Measurements from ENCODE around the gene OR4C5. TPM values are rescaled to one million over a fixed set of nuclear protein-coding genes. Genes with fewer than 3 reads are reported as not detected.
"Not testable (repeated sequence)": the region's sequence is repeated elsewhere in the genome, so short reads cannot be mapped to it uniquely, and the experiment has no call there.

Gene OR4C5
- polyA plus RNA-seq, 1 donor from 2014 or later: not detected

DNA sequence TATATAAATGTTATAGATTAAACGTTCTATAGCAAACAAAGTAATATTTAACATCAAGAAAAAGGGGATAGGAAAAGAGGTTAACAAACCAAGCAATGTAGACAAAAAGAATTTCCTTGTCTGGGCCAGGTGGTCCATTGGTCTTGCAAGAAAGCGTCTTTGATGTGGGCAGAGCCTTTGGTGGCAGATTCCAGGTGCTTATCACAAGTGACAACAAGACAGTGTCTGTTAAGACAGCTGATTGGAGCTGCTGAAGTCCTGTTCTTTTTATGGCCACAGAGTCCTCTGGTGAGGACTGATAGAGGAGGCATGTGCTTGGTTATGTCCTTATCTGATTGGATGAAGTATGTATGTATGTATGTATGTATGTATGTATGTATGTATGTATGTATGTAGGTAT is 5.0 kb downstream of the OR4C5 start:
- not testable (repeated sequence) for H3K9me3 ChIP-seq (ENCODE audit: low read length); H3K4me2 ChIP-seq (ENCODE audit: low read length); H3K27me3 ChIP-seq (ENCODE audit: insufficient read depth, low read depth, low read length); H3K27ac ChIP-seq (ENCODE audit: low read length); H3K4me3 ChIP-seq (ENCODE audit: low read length); H3K36me3 ChIP-seq (ENCODE audit: insufficient read depth, low read length); H3K9me2 ChIP-seq (ENCODE audit: insufficient read depth, low read length); H3K79me2 ChIP-seq (replicated peaks; ENCODE audit: insufficient read depth, low read length); H2AFZ ChIP-seq (ENCODE audit: low read depth, low read length); H3F3A ChIP-seq (ENCODE audit: insufficient read depth, low read length, poor library complexity, severe bottlenecking); H3K9ac ChIP-seq (ENCODE audit: low read length); H4K20me1 ChIP-seq (ENCODE audit: insufficient read depth)

DNA sequence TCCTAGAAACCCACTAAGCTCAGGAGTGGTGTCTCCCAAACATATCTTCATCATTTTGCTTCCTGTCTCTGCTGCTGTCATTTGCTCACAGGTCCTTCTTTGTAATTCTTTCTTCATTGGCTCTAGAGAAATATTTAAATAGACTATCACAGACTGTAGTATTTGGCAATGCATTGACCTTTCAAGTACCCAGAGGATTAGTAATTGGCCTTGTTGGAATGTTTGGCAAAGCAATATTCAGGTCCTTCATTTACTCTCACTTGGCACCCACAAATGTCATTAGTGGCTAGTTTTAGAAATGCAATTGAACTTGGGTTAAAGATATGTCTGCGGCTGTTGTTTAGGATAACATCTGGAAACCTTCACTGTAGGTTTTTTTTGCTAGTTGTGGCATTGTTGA is 11.6 kb downstream of the OR4C5 start:
- Histone ChIP-seq H3K4me2 (ENCODE audit: low read length) (no peak overlapping the region), H3K27me3 (ENCODE audit: insufficient read depth, low read depth, low read length) (no peaks in the 10 kb centered on the region), H3K9ac (ENCODE audit: low read length) (no peak overlapping the region), H3K9me3 (ENCODE audit: low read length) (no peaks in the 10 kb centered on the region), H3K9me2 (ENCODE audit: insufficient read depth, low read length) (no peaks in the 10 kb centered on the region), H3K4me3 (ENCODE audit: low read length) (no peak overlapping the region), H3K36me3 (ENCODE audit: insufficient read depth, low read length) (no peaks in the 10 kb centered on the region), H3K79me2 (replicated peaks; ENCODE audit: insufficient read depth, low read length) (no peaks in the 10 kb centered on the region), H3K27ac (ENCODE audit: low read length) (no peak overlapping the region), H4K20me1 (ENCODE audit: insufficient read depth) (no peaks in the 10 kb centered on the region), H3F3A (ENCODE audit: insufficient read depth, low read length, poor library complexity, severe bottlenecking) (no peaks in the 10 kb centered on the region), H2AFZ (ENCODE audit: low read depth, low read length) (no peak overlapping the region)
- no peak for TF ChIP-seq MXI1 (conservative IDR thresholded peaks at IDR 0.05; ENCODE audit: poor library complexity, severe bottlenecking)
- TF ChIP-seq EZH2 (IDR thresholded peaks at IDR 0.05; ENCODE audit: borderline replicate concordance, insufficient read depth, low read length, poor library complexity, severe bottlenecking): no peak
- no peak for TF ChIP-seq CTCF (IDR thresholded peaks at IDR 0.05; ENCODE audit: poor library complexity, severe bottlenecking)

DNA sequence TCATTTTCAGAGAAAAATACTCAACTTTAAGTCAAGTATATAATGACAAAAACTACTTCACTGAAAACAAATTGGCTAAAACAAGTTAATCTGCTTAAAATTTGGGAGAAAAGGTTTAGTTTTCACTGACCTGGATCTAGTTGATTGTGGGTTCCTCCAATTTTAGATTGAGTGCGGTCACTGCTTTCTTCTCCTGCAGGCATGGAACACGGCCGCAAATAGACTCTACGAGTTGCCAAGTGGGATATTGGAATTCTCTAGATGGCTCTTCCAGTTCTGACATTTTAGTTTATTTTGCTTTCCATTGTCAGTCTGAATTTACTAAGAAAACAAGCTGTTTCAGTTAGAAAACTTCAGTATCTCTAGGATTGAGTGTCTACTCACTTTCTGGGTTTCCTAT is 12.3 kb downstream of the OR4C5 start:
- H3K4me3 ChIP-seq (ENCODE audit: low read length): no peak overlapping the region
- H3K27ac ChIP-seq (ENCODE audit: low read length): no peak overlapping the region
- TF ChIP-seq, protein P1, sequence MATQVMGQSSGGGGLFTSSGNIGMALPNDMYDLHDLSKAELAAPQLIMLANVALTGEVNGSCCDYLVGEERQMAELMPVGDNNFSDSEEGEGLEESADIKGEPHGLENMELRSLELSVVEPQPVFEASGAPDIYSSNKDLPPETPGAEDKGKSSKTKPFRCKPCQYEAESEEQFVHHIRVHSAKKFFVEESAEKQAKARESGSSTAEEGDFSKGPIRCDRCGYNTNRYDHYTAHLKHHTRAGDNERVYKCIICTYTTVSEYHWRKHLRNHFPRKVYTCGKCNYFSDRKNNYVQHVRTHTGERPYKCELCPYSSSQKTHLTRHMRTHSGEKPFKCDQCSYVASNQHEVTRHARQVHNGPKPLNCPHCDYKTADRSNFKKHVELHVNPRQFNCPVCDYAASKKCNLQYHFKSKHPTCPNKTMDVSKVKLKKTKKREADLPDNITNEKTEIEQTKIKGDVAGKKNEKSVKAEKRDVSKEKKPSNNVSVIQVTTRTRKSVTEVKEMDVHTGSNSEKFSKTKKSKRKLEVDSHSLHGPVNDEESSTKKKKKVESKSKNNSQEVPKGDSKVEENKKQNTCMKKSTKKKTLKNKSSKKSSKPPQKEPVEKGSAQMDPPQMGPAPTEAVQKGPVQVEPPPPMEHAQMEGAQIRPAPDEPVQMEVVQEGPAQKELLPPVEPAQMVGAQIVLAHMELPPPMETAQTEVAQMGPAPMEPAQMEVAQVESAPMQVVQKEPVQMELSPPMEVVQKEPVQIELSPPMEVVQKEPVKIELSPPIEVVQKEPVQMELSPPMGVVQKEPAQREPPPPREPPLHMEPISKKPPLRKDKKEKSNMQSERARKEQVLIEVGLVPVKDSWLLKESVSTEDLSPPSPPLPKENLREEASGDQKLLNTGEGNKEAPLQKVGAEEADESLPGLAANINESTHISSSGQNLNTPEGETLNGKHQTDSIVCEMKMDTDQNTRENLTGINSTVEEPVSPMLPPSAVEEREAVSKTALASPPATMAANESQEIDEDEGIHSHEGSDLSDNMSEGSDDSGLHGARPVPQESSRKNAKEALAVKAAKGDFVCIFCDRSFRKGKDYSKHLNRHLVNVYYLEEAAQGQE (IDR thresholded peaks at IDR 0.05; ENCODE audit: borderline replicate concordance): no peak
- TF ChIP-seq SMC3 (conservative IDR thresholded peaks at IDR 0.05; ENCODE audit: poor library complexity) (no peak), EP300 (conservative IDR thresholded peaks at IDR 0.05; ENCODE audit: poor library complexity, severe bottlenecking) (no peak), TAF1 (IDR thresholded peaks at IDR 0.05; ENCODE audit: low read depth) (no peak)
- H3K9ac ChIP-seq (ENCODE audit: low read length): no peak overlapping the region
- H3K9me3 ChIP-seq (ENCODE audit: low read length): no peaks in the 10 kb centered on the region
- no peaks in the 10 kb centered on the region for H3K36me3 ChIP-seq (ENCODE audit: insufficient read depth, low read length)
- no peaks in the 10 kb centered on the region for H3K9me2 ChIP-seq (ENCODE audit: insufficient read depth, low read length)
- H3K4me2 ChIP-seq (ENCODE audit: low read length): no peak overlapping the region
- H2AFZ ChIP-seq (ENCODE audit: low read depth, low read length): no peak overlapping the region
- H4K20me1 ChIP-seq (ENCODE audit: insufficient read depth): no peaks in the 10 kb centered on the region
- no peaks in the 10 kb centered on the region for H3F3A ChIP-seq (ENCODE audit: insufficient read depth, low read length, poor library complexity, severe bottlenecking)
- H3K79me2 ChIP-seq (replicated peaks; ENCODE audit: insufficient read depth, low read length): no peaks in the 10 kb centered on the region
- H3K27me3 ChIP-seq (ENCODE audit: insufficient read depth, low read depth, low read length): no peaks in the 10 kb centered on the region

GRCh38 chr11:48346286-48346685 is 20.0 kb downstream of the OR4C5 start:
- not testable (repeated sequence) for H3K36me3 ChIP-seq (ENCODE audit: insufficient read depth, low read length); H3K27ac ChIP-seq (ENCODE audit: low read length); H2AFZ ChIP-seq (ENCODE audit: low read depth, low read length); H3K9me3 ChIP-seq (ENCODE audit: low read length); H3K4me2 ChIP-seq (ENCODE audit: low read length); H3K9ac ChIP-seq (ENCODE audit: low read length); H3F3A ChIP-seq (ENCODE audit: insufficient read depth, low read length, poor library complexity, severe bottlenecking); H3K9me2 ChIP-seq (ENCODE audit: insufficient read depth, low read length); H3K79me2 ChIP-seq (replicated peaks; ENCODE audit: insufficient read depth, low read length); H4K20me1 ChIP-seq (ENCODE audit: insufficient read depth); H3K4me3 ChIP-seq (ENCODE audit: low read length); H3K27me3 ChIP-seq (ENCODE audit: insufficient read depth, low read depth, low read length)

- not testable (repeated sequence) for H3K27ac ChIP-seq (ENCODE audit: low read length); H3K4me2 ChIP-seq (ENCODE audit: low read length); H3K36me3 ChIP-seq (ENCODE audit: insufficient read depth, low read length); H3K4me3 ChIP-seq (ENCODE audit: low read length); H3F3A ChIP-seq (ENCODE audit: insufficient read depth, low read length, poor library complexity, severe bottlenecking); H3K9ac ChIP-seq (ENCODE audit: low read length); H4K20me1 ChIP-seq (ENCODE audit: insufficient read depth); H3K79me2 ChIP-seq (replicated peaks; ENCODE audit: insufficient read depth, low read length); H3K27me3 ChIP-seq (ENCODE audit: insufficient read depth, low read depth, low read length); H3K9me2 ChIP-seq (ENCODE audit: insufficient read depth, low read length); H2AFZ ChIP-seq (ENCODE audit: low read depth, low read length); H3K9me3 ChIP-seq (ENCODE audit: low read length)
Measured at GRCh38 chr11:48342505-48342904, 23.8 kb downstream of the OR4C5 start.
